ENCODE measurements around the gene RSPH4A.
"Not testable (repeated sequence)": the region's sequence is repeated elsewhere in the genome, so short reads cannot be mapped to it uniquely, and the experiment has no call there.

Gene RSPH4A

GRCh38 chr6:116625872-116626271 is 9.6 kb downstream of the RSPH4A start:
- no peak for DNase-seq (ENCODE audit: low read depth, low spot score)

DNA sequence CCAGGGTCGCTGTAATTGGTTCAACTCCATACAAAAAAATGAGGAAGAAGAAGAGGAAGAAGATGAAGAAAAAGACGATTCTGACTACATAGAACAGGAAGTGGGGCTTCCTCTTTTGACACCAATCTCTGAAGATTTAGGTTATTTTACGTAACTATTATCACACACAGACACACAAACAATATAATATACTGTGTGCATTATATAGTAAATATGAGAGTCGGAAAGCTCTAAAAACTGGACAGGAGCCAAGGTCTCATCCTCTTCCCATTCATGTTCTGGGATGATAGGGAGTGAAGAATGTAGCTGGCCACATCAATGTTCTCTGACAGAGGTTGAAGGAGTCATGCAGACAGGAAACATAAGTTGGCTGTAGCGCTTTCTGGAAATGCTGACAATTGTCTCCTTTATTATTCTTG is 13.3 kb downstream of the RSPH4A start:
- DNase-seq (ENCODE audit: low read depth, low spot score), result no peak

- DNase-seq (ENCODE audit: low read depth, low spot score), result no peak
These were observed 15.2 kb downstream of the RSPH4A start for GRCh38 chr6:116631379-116631990.

DNA sequence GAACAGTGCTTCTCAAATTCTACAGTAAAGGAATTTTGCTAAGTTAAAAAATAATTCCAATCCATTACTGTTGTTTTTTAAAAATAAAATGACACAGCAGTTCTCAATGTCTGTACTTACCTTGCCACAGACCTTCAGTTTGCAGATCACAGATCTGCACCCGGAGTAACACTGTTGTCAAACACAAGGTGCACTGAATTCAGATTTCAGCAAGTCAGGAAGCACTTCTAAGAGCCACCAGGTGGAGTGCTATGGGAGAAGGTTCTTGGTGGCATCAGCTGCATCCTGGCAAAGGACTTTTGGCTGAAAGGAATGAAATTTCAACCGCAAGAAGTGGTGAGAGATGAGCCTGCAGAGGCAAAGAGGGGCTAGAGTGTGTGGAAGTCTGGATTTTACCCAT is 17.4 kb downstream of the RSPH4A start:
- no peak for DNase-seq (ENCODE audit: low read depth, low spot score)

DNA sequence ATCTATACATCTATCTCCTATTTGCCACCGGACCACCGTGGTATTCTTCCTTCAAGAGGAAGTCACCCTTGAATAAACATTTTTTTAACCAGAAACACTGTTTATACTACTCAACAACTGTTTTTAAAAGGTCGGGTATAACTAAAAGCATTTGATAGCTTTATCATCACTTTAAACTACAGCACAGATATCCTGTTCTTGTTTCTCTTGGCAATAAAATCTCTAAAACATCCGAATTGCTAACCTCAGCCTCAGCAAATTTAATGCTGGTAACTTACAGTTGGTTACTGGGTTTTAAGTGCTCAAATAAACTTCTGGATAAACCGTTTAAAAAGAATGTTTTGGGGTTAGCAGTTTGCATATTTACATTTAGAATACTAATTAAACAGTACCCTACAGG is 31.9 kb downstream of the RSPH4A start:
- peak; percentile 10 for DNase-seq (ENCODE audit: low read depth, low spot score)

GRCh38 chr6:116649129-116649528 is 32.9 kb downstream of the RSPH4A start:
- DNase-seq (ENCODE audit: low read depth, low spot score), result no peak

DNA sequence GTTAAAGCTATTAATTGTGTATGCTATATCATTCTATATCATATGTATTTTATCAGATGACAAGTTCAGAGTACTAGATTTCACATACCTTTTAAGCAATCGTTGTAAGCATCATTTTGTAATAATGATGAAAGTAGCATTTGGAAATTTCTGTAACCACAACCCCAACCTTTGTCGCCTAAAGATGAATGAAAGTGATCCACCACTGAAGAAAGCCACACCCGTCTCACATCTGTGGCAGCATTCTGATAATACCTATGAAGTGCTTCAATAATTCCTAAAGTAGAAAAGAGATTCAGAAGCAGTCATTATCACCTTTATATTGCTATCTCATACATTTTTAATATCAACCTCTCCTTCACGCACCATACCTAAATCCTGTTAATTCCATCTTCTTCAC is 35.6 kb downstream of the RSPH4A start:
- DNase-seq (ENCODE audit: low read depth, low spot score), result no peak

DNA sequence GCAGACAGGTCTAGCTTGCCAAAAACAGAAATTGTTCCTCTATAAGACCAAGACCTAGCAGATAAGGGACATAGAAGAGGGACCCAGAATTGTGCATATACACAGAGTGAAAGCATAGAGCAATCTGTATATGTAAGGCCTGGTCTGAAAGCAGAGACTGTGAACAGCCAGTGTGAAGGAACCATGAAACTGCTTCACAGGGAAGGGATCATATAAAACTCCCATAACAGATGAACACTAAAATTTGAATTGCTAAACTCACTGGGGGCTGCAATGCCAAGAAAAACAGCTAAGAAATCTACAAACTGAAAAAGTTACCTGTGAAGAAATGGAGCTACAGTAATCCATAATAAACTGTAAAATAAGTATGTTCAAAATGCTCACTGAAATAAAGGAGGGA is 45.3 kb downstream of the RSPH4A start:
- no peak for DNase-seq (ENCODE audit: low read depth, low spot score)

- DNase-seq (ENCODE audit: low read depth, low spot score), result no peak
These were observed 45.9 kb downstream of the RSPH4A start for GRCh38 chr6:116662202-116662601.

DNA sequence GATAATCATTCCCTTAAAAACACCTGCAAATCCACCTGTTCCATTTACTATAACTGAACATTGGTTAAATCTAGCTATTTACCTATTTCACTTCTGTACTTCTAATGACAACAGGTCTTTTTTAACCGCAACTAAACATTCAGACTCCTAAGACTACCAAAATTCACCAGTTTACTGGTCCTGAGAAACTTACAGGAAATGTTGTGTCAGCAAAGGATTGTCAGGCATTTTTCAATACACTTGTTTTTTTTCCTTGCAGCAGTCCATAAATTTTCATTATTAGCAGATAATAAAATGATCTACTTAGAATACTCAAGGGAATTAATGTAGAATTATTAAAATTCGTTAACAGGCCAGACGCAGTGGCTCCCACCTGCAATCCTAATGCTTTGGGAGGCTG is 47.0 kb downstream of the RSPH4A start:
- DNase-seq (ENCODE audit: low read depth, low spot score), result no peak

DNA sequence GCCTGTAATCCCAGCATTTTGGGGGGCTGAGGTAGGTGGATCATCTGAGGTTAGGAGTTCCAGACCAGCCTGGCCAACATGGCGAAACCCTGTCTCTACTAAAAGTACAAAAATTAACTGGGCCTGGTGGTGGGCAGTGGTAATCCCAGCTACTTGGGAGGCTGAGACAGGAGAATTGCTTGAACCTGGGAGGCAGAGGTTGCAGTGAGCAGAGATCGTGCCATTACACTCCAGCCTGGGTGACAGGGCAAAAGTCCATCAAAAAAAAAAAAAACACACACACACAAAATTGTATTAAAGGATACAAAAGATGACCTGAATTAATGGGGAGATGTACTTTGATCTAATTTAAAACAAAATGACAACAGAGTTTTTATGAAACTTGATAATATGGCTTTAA is 47.9 kb downstream of the RSPH4A start:
- not testable (repeated sequence) for DNase-seq (ENCODE audit: low read depth, low spot score)

GRCh38 chr6:116665464-116665863 is 49.2 kb downstream of the RSPH4A start:
- DNase-seq (ENCODE audit: low read depth, low spot score), result no peak

DNA sequence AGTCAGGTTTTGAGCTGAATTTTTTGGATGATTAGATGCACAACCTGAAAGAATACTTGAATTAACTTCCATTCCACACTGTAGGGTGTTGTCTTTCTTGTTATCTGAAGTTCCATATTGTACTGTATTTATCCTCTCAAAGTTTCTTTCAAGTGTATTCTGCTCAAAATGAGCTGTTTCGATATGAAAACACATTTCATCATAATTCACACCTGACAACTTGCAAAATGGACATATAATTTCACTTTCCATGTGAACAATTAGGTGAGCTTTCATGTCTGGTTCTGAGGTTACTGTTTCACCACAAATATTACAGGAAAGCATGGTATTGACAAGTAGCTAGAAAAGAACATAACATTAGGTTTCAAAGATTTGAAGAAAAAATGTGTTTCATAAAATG is 50.6 kb downstream of the RSPH4A start:
- no peak for DNase-seq (ENCODE audit: low read depth, low spot score)

DNA sequence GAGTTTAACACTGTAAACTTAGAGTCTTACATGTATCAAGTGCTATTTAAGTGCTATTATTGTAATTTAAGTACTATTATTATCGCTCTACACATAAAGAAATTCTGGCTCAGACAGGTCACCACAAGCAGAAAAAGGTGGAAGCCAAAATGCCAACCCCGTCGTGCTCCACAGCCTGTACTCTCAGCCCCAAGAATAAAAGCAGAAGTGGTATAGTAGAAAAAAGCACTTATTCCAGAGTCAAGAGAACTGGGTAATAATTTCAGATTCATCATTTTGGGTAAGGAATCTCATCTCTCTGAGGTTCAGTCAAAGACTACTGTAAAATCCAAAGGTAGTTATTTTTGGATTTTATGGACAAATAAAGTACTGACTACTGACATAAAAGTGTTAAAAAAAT is 51.3 kb downstream of the RSPH4A start:
- no peak for DNase-seq (ENCODE audit: low read depth, low spot score)

DNA sequence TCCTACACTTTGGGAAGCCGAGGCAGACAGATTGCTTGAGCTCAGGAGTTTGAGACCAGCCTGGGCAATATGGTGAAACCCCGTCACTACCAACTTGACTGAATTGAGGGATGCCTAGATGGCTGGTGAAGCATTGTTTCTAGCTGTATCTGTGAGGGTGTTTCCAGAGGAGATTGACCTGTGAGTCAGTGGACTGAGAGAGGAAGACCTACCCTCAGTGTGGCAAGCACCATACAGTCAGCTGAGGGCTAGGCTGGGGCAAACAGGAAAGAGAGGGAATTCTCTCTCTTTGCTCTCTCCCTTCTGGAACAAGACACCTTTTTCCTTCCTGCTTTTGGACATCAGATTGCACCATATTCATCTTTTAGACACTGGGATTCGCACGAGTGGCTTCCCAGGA is 56.0 kb downstream of the RSPH4A start:
- no peak for DNase-seq (ENCODE audit: low read depth, low spot score)

GRCh38 chr6:116676021-116676420 is 59.7 kb downstream of the RSPH4A start:
- DNase-seq (ENCODE audit: low read depth, low spot score), result no peak

DNA sequence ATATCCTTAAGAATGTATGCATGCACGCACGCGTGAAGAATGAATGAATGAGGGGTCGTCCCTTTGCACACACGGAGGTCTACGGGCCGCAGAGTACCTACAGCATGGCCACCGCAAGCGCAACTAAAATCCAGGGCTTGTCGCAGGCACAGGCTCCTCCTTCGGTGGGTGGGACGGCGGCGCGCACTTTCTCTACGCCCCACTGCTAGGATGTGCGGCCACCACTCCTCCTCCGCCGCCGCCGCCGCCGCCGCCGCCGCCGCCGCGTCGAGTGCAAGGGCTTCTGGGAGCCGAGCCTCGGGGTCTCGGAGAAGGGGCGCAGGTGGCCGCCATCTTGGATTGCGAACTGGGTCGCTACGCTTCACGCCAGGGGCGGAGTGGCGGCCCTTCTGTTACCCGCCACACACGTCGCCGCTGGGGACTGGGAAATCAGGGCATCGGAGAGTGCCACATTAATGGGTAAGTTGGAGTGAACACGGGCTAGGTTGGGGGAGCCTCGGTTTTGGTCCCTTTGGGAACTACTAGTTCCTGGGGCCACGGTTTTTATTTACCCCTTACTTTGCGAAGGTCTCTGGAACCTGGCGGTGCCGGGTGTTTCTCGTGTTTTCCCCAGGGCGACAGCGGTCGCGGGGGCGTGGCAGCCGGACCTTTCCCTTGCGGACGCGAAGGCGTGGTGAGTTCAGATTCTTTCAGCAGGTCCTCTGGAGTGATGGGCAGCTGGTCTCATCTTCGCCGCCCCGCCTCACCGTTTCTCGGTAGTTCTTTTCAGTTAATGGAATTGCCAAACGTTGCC is 64.8 kb downstream of the RSPH4A start, which contains the start of gene KPNA5:
TSS of gene KPNA5 (plus strand) at position 332 of the 793 bp plus-strand sequence. CDS start at position 456, 124 bp downstream.
- DNase-seq (ENCODE audit: low read depth, low spot score), result peak; percentile 46

GRCh38 chr6:116682334-116682712 is 66.0 kb downstream of the RSPH4A start:
- no peak for DNase-seq (ENCODE audit: low read depth, low spot score)

All from brain pericyte (primary cell).